GM10248 (cell line): ENCODE results near the gene DFFB.

Experiments used
- CTCF ChIA-PET: fragments of 300-600 bp; sonication (Branson Sonifier 250); formaldehyde crosslinking; extraction: SDS; loops from one replicate; lab custom pipeline; 2021; ENCODE audit warnings: antibody characterized with exemption; lab: Yijun Ruan, JAX
- POLR2A ChIA-PET: fragments of 350-650 bp; sonication (Branson Sonifier 250); formaldehyde crosslinking; extraction: SDS; loops from one replicate; lab custom pipeline; 2020; ENCODE audit warnings: antibody characterized with exemption; lab: Yijun Ruan, JAX
- DNase-seq: peaks from one replicate; pipeline ENCODE4 v3.0.0; 2012; ENCODE audit errors: extremely low spot score
- TF ChIP-seq, protein P1 (sequence below): IDR thresholded peaks from 2 replicates; pipeline ENCODE4 v1.5.1; 2012; ENCODE audit warnings: mild to moderate bottlenecking, low read depth; ENCODE audit errors: extremely low read depth, missing control alignments, control extremely low read depth

Gene DFFB

GRCh38 chr1:3838788-3839187 is 18.5 kb upstream of the DFFB start:
- POLR2A ChIA-PET, result no interaction called here
- CTCF ChIA-PET, result interaction anchor here (1.1 to 1.3 kb wide), 2 partner anchors 10 to 30 kb away, joined by 3 to 4 read pairs; no protein-coding TSS in a partner anchor
- TF ChIP-seq, protein P1, sequence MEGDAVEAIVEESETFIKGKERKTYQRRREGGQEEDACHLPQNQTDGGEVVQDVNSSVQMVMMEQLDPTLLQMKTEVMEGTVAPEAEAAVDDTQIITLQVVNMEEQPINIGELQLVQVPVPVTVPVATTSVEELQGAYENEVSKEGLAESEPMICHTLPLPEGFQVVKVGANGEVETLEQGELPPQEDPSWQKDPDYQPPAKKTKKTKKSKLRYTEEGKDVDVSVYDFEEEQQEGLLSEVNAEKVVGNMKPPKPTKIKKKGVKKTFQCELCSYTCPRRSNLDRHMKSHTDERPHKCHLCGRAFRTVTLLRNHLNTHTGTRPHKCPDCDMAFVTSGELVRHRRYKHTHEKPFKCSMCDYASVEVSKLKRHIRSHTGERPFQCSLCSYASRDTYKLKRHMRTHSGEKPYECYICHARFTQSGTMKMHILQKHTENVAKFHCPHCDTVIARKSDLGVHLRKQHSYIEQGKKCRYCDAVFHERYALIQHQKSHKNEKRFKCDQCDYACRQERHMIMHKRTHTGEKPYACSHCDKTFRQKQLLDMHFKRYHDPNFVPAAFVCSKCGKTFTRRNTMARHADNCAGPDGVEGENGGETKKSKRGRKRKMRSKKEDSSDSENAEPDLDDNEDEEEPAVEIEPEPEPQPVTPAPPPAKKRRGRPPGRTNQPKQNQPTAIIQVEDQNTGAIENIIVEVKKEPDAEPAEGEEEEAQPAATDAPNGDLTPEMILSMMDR, result no peak
- no peak for DNase-seq

DNA sequence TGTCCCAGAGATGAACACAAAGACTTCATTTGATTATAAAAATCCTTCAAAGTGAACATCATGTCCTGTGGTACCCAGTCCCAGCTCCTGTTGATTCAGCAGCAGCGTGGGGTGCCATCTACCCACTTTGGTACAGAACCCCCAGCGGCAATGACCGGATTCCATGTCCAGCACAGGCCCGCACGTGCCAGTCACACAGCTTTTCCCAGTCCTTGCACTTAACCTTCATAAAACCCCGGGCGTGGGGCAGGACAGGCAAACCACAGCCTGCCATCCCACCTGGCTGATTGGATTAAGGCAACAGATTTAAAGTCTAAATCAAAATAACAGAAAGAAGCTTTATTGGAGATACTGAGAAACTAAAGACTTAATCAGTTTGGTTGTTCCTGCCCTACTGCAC is 15.8 kb upstream of the DFFB start:
- CTCF ChIA-PET, result no interaction called here
- DNase-seq, result no peak
- POLR2A ChIA-PET, result no interaction called here
- TF ChIP-seq, protein P1, result no peak

GRCh38 chr1:3842912-3843311 is 14.4 kb upstream of the DFFB start:
- DNase-seq, result no peak
- CTCF ChIA-PET, result no interaction called here
- TF ChIP-seq, protein P1, result no peak
- POLR2A ChIA-PET, result no interaction called here

DNA sequence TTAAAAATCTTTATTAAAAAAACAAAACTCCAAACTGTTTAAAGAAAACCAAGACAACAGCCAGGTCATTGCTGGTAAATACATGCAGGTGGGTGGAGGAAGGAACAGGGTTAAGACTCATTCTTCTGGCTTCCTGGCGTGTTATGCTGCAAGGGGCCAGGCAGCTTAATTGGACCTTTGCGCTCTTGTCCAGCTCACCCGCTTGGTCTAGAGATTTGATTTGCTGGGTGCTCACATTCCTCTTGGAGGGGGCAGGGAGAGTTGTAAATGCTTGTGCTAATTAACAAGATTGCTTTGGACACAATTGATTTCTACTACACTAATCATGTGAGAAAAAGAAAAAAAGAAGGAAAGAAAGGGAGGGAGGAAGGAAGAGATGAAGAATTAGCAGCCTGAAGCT is 10.7 kb upstream of the DFFB start:
- ChIA-PET POLR2A (no interaction called here), CTCF (no interaction called here)
- TF ChIP-seq, protein P1, result no peak
- no peak for DNase-seq

DNA sequence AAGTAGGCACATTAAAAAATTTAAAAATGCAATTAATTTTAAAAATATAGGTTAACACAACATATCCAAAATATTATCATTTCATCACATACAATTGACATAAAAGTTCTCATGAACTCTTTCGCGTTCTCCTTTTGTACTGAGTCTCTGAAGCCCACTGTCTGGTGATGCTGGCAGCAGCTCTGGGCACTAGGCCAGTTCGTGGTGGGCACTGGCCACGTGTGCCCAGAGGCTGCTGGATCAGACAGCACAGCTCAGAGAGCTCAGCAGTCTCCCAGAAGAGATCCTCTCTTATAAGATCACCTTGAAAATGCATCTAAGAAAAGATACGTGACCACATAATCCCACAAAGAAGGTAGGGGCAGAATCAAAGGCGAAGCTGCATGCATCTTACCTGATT is 10.2 kb upstream of the DFFB start:
- ChIA-PET POLR2A (no interaction called here), CTCF (interaction anchor here (1.0 kb wide), 1 partner anchor 45 kb away, joined by 3 read pairs; no protein-coding TSS in a partner anchor)
- TF ChIP-seq, protein P1, result no peak
- DNase-seq, result no peak

GRCh38 chr1:3850857-3851256 is 6.4 kb upstream of the DFFB start:
- POLR2A ChIA-PET, result no interaction called here
- DNase-seq, result no peak
- TF ChIP-seq, protein P1, result no peak
- CTCF ChIA-PET, result no interaction called here

DNA sequence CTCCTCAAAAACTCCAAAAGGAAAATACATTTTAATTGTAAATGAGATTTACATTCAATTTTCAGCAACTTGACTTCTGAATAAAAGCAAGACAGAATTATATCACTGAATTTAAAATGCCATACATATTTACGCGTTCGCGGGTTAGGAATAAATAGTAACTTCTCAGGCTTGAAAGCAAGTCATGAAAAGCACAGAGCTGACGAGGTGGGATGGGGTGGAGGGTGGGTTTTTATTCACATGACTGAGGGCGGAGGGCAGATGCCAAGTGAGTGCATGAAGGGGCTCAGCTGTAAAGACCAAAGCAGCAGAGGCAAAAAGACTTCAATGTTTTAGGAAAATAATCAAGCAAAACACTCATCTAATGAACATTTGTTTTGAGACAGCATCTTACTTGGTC is 6.0 kb upstream of the DFFB start:
- TF ChIP-seq, protein P1, result no peak
- CTCF ChIA-PET, result no interaction called here
- POLR2A ChIA-PET, result no interaction called here
- DNase-seq, result no peak
